Heart left ventricle (tissue), 16 donors: ENCODE data around the gene SOX8. TPM values are rescaled to one million over a fixed set of nuclear protein-coding genes. Genes with fewer than 3 reads are reported as not detected.

ENCODE experiments used
- ATAC-seq, 4 donors: fragments of 200-7000 bp; cut with Tn5 transposase; one replicate each; pipeline ENCODE4 v1.9.1; 2020 to 2022; ENCODE audit warnings: moderate library complexity in 4 of 4, mild to moderate bottlenecking in 3 of 4, moderate number of reproducible peaks in 1 of 4
- DNase-seq, 5 donors: peaks; one replicate each; pipeline ENCODE4 v3.0.0-alpha.2; 2020
- H3K27ac ChIP-seq, 12 donors: fragments of 200-600 bp; sonication (generic) in 4 of 12; one replicate each; pipeline versions ENCODE4 v1.5.0 to v1.8.0; 2016 to 2022; ENCODE audit warnings: mild to moderate bottlenecking in 2 of 12
- H3K27me3 ChIP-seq, 9 donors: fragments of 200-600 bp; sonication (generic) in 2 of 9; one replicate each; pipeline versions ENCODE4 v1.5.1 to v1.8.0; 2016 to 2022; ENCODE audit warnings: mild to moderate bottlenecking in 3 of 9
- H3K36me3 ChIP-seq, 9 donors: fragments of 200-600 bp; sonication (generic) in 2 of 9; one replicate each; pipeline versions ENCODE4 v1.5.0 to v1.8.0; 2018 to 2022; ENCODE audit warnings: mild to moderate bottlenecking in 2 of 9
- H3K4me1 ChIP-seq, 12 donors: fragments of 200-600 bp; sonication (generic) in 4 of 12; one replicate each; pipeline versions ENCODE4 v1.5.0 to v1.8.0; 2016 to 2022; ENCODE audit warnings: mild to moderate bottlenecking in 3 of 12
- H3K4me3 ChIP-seq, 12 donors: fragments of 200-600 bp; sonication (generic) in 4 of 12; one replicate each; pipeline versions ENCODE4 v1.5.0 to v1.8.0; 2017 to 2022; ENCODE audit warnings: mild to moderate bottlenecking in 9 of 12, moderate library complexity in 4 of 12
- H3K9me3 ChIP-seq, 12 donors: fragments of 200-600 bp; sonication (generic) in 4 of 12; one replicate each; pipeline versions ENCODE4 v1.5.0 to v1.8.0; 2016 to 2022; ENCODE audit warnings: mild to moderate bottlenecking in 1 of 12
- CTCF ChIP-seq, 12 donors: fragments of 200-600 bp; sonication (generic) in 4 of 12; IDR thresholded peaks; one replicate each; pipeline versions ENCODE4 v1.5.0 to v1.8.0; 2018 to 2022; ENCODE audit warnings: antibody characterized with exemption in 12 of 12, mild to moderate bottlenecking in 5 of 12
- POLR2A ChIP-seq, 2 donors: fragments of 450-650 bp; IDR thresholded peaks; one replicate each; pipeline ENCODE4 v1.6.1; 2017; ENCODE audit warnings: antibody characterized with exemption in 2 of 2, mild to moderate bottlenecking in 2 of 2, moderate library complexity in 2 of 2
- WGBS, 4 donors: extraction: QIAGEN DNeasy Blood & Tissue Kit in 2 of 4; methylation state at CpG; one replicate each; pipeline versions ENCODE4 v1.1.5 to v1.1.7; 2013 to 2018; 5-methylcytosine and 5-hydroxymethylcytosine counted together
- intact Hi-C, 10 donors: fragments of 100-400 bp; cut with DNase I; formaldehyde crosslinking; loops; one replicate each; pipeline versions ENCODE4 v1.11.1 to v1.14.2; 2022
- polyA plus RNA-seq, 2 donors: library from polyadenylated mRNA; stranded (reverse); fragments of 200-250 nt; gene quantifications; one replicate each; pipeline ENCODE4 v1.2.3, GENCODE V29; 2013
- total RNA-seq, 9 donors: library from RNA; depleted of rRNA in 2 of 9; stranded (reverse); fragments of >200 nt in 2 of 9; fragmentation: NEBNext Ultra II Directional in 3 of 9; extraction: Animal tissue kit (Norgen Biotek cat#: 25700) in 3 of 9; gene quantifications; one replicate each; pipeline versions ENCODE4 v1.1.0 to v1.2.4, GENCODE V29; 2016 to 2023
- donor health status: ischemic (EF 13 %, LVEDD 7.1; RV severe dilation, severe dysfunction).
- donor health status: healthy with polysubstance abuse.
- donor health status: DM: no; HTN: yes; CAD: no.
- donor health status: DM: no; HTN: no; CAD: no.
- donor health status: ischemic (EF 25% LVEDD 6.9; RV normal size, moderate dysfunction).
- donor health status: ischemic (EF 25% LVEDD 5.7; RV mildly dilated, moderate dysfunction).
- donor health status: healthy.
- donor health status: DM: yes; HTN: yes; CAD: no.
- donor health status: ischemic (EF 35%, LVEDD 5.7; RV mildly dilated, moderate dysfunction).
- donor health status: nonischemic (EF 11% LVEDD 7.7; RV severe dilation, severe dysfunction).
- donor health status: DM: yes; HTN: yes; CAD: no.
- donor health status: PGD.
- donor health status: ischemic (EF 29% LVEDD 5.4; RV normal size, mild dysfunction).
- donor health status: nonischemic (EF 23%, LVEDD 6.1; RV moderate dilation, normal function).

Gene SOX8
- total and polyA plus RNA-seq, 11 donors, result 0.44 to 1.3 (median 0.77) TPM

GRCh38 chr16:938752-939151 is 42.8 kb upstream of the SOX8 start:
- DNase-seq, result no peak
- no peak overlapping the region for H3K27ac ChIP-seq
- peaks cover 0 to 22% (median 3%) of the 10 kb centered on the region in 9 donors for H3K36me3 ChIP-seq
- peaks cover 0 to 26% (median 12%) of the 10 kb centered on the region in 12 donors for H3K9me3 ChIP-seq
- ATAC-seq, result no peak
- intact Hi-C loops, result no loop called here
- H3K27me3 ChIP-seq, result no peaks in the 10 kb centered on the region
- no peaks in the 10 kb centered on the region for H3K4me1 ChIP-seq
- TF ChIP-seq CTCF (IDR thresholded peaks at IDR 0.05) (no peak), POLR2A (IDR thresholded peaks at IDR 0.05) (no peak)
- WGBS, 4 donors, result 75 to 91% (median 89%) methylated on average over 9 of the region's 9 CpGs
- H3K4me3 ChIP-seq, result no peak overlapping the region

GRCh38 chr16:939311-939710 is 42.3 kb upstream of the SOX8 start:
- ATAC-seq (no peak), DNase-seq (peak in 1 of 5 donors; percentile 11)
- Histone ChIP-seq H3K4me1 (no peaks in the 10 kb centered on the region), H3K27ac (no peak overlapping the region), H3K9me3 (peaks cover 0 to 26% (median 12%) of the 10 kb centered on the region in 12 donors), H3K27me3 (no peaks in the 10 kb centered on the region), H3K4me3 (no peak overlapping the region), H3K36me3 (peaks cover 0 to 20% (median 4%) of the 10 kb centered on the region in 9 donors)
- 92 to 98% (median 95%) methylated on average over 26 to 27 of the region's 27 CpGs for WGBS, 4 donors
- intact Hi-C loops, result no loop called here
- no peak for TF ChIP-seq CTCF (IDR thresholded peaks at IDR 0.05)
- TF ChIP-seq POLR2A (IDR thresholded peaks at IDR 0.05), result no peak

GRCh38 chr16:939941-940340 is 41.6 kb upstream of the SOX8 start:
- no peak overlapping the region for H3K27ac ChIP-seq
- H3K4me3 ChIP-seq, result no peak overlapping the region
- H3K36me3 ChIP-seq, result peaks cover 0 to 25% (median 5%) of the 10 kb centered on the region in 9 donors
- intact Hi-C loops, result no loop called here
- DNase-seq (peak in 1 of 5 donors; percentile 13), ATAC-seq (no peak)
- H3K4me1 ChIP-seq, result no peaks in the 10 kb centered on the region
- TF ChIP-seq CTCF (IDR thresholded peaks at IDR 0.05), result no peak
- no peak for TF ChIP-seq POLR2A (IDR thresholded peaks at IDR 0.05)
- peaks cover 0 to 26% (median 12%) of the 10 kb centered on the region in 12 donors for H3K9me3 ChIP-seq
- H3K27me3 ChIP-seq, result no peaks in the 10 kb centered on the region
- WGBS, 4 donors, result 90 to 96% (median 95%) methylated on average over 16 to 17 of the region's 17 CpGs

GRCh38 chr16:942436-943060 is 39.0 kb upstream of the SOX8 start:
- no peak for DNase-seq
- TF ChIP-seq CTCF (IDR thresholded peaks at IDR 0.05) (no peak), POLR2A (IDR thresholded peaks at IDR 0.05) (no peak)
- Histone ChIP-seq H3K27ac (no peak overlapping the region), H3K4me3 (no peak overlapping the region), H3K27me3 (no peaks in the 10 kb centered on the region), H3K9me3 (peaks cover 0 to 26% (median 12%) of the 10 kb centered on the region in 12 donors), H3K4me1 (no peaks in the 10 kb centered on the region), H3K36me3 (peaks cover 0 to 43% (median 20%) of the 10 kb centered on the region in 9 donors)
- intact Hi-C loops, result no loop called here
- no peak for ATAC-seq
- 87 to 98% (median 96%) methylated on average over 4 of the region's 4 CpGs for WGBS, 4 donors
